ENCODE data around the gene SEMA3E.

GRCh38 chr7:83466187-83466923 lies 182.6 kb downstream of the SEMA3E start:
- TF ChIP-seq CTCF (IDR thresholded peaks at IDR 0.05) (no peak), POLR2A (IDR thresholded peaks at IDR 0.05) (no peak)
